Measurements from ENCODE around the gene LRRC74A.

The LRRC74A gene

GRCh38 chr14:76810953-76811400 lies 15.2 kb upstream of the LRRC74A start:
- no peak for DNase-seq

- DNase-seq, result no peak
Measured at GRCh38 chr14:76811561-76811960, 14.6 kb upstream of the LRRC74A start.

- no peak for DNase-seq
Measured at GRCh38 chr14:76812093-76812421, 14.2 kb upstream of the LRRC74A start.

- peak; percentile 96 for DNase-seq
Measured at GRCh38 chr14:76812422-76813383, 13.5 kb upstream of the LRRC74A start, which contains the start of gene ANGEL1. ANGEL1 (minus strand) TSS chr14:76812882; CDS start chr14:76812827, 55 bp downstream.

GRCh38 chr14:76814726-76815645 lies 11.2 kb upstream of the LRRC74A start:
- no peak for DNase-seq

- DNase-seq, result no peak
Measured at GRCh38 chr14:76820700-76821099, 5.5 kb upstream of the LRRC74A start.

- DNase-seq, result no peak
Measured at GRCh38 chr14:76827696-76828296, 1.6 kb downstream of the LRRC74A start.

GRCh38 chr14:76828339-76829012 lies 2.3 kb downstream of the LRRC74A start:
- no peak for DNase-seq

- DNase-seq, result no peak
Measured at GRCh38 chr14:76829013-76829365, 2.8 kb downstream of the LRRC74A start.

GRCh38 chr14:76829650-76830421 lies 3.6 kb downstream of the LRRC74A start:
- no peak for DNase-seq

GRCh38 chr14:76830556-76830955 lies 4.3 kb downstream of the LRRC74A start:
- DNase-seq, result no peak

GRCh38 chr14:76832503-76832988 lies 6.3 kb downstream of the LRRC74A start:
- no peak for DNase-seq

GRCh38 chr14:76833011-76833410 lies 6.8 kb downstream of the LRRC74A start:
- no peak for DNase-seq

GRCh38 chr14:76834241-76834661 lies 8.0 kb downstream of the LRRC74A start:
- no peak for DNase-seq

GRCh38 chr14:76836029-76836630 lies 9.9 kb downstream of the LRRC74A start:
- no peak for DNase-seq

GRCh38 chr14:76837524-76837923 lies 11.3 kb downstream of the LRRC74A start:
- DNase-seq, result no peak

GRCh38 chr14:76842414-76842813 lies 16.2 kb downstream of the LRRC74A start:
- DNase-seq, result no peak

- peak; percentile 37 for DNase-seq
Measured at GRCh38 chr14:76844223-76844622, 18.0 kb downstream of the LRRC74A start.

- no peak for DNase-seq
Measured at GRCh38 chr14:76846331-76847047, 20.3 kb downstream of the LRRC74A start.

- no peak for DNase-seq
Measured at GRCh38 chr14:76848879-76849278, 22.7 kb downstream of the LRRC74A start.

All from T-helper 9 cell (primary cell).